PC-9 (cell line): ENCODE results near the gene CCDC134. TPM values are rescaled to one million over a fixed set of nuclear protein-coding genes. Genes with fewer than 3 reads are reported as not detected.

Source experiments
- BruUV-seq: library from RNA; stranded (reverse); fragments of 400-500 nt; replicated peaks from 2 replicates; lab custom pipeline; 2021; lab: Mats Ljungman, UMichigan
- CTCF ChIA-PET: fragments of 300-600 bp; sonication (Branson Sonifier 250); formaldehyde crosslinking; loops from one replicate; lab custom pipeline; 2022; ENCODE audit warnings: antibody characterized with exemption; lab: Charles Lee
- POLR2A ChIA-PET: fragments of 300-600 bp; sonication (Branson Sonifier 250); formaldehyde crosslinking; loops from one replicate; lab custom pipeline; 2022; ENCODE audit warnings: antibody characterized with exemption; ENCODE audit not compliant: unreplicated experiment; lab: Charles Lee
- DNase-seq, 2 experiments: peaks; one replicate each; pipeline versions ENCODE4 v3.0.0 to v3.0.0-alpha.2; 2015 to 2022; ENCODE audit warnings: mixed read lengths in 1 of 2
- H2AFZ ChIP-seq: fragments of 200-600 bp; sonication (generic); 2 replicates; pipeline ENCODE4 v1.8.1; 2017; ENCODE audit warnings: antibody characterized with exemption
- H3F3A ChIP-seq: fragments of 200-600 bp; sonication (generic); 2 replicates; pipeline ENCODE4 v1.8.1; 2017; ENCODE audit warnings: antibody characterized with exemption, mild to moderate bottlenecking, low read depth; ENCODE audit not compliant: insufficient read depth
- H3K27ac ChIP-seq: fragments of 200-600 bp; sonication (generic); 2 replicates; pipeline ENCODE4 v1.6.1; 2016; ENCODE audit warnings: mixed run types
- H3K27me3 ChIP-seq: fragments of 200-600 bp; sonication (generic); 2 replicates; pipeline ENCODE4 v1.6.1; 2016; ENCODE audit warnings: low read depth, mixed run types; ENCODE audit not compliant: insufficient read depth
- H3K36me3 ChIP-seq: fragments of 200-600 bp; sonication (generic); 2 replicates; pipeline ENCODE4 v1.6.1; 2016; ENCODE audit warnings: low read depth, mixed run types
- H3K4me1 ChIP-seq: fragments of 200-600 bp; sonication (generic); replicated peaks from 2 replicates; pipeline ENCODE4 v1.6.1; 2016; ENCODE audit warnings: mixed run types; ENCODE audit not compliant: insufficient read depth
- H3K4me2 ChIP-seq: fragments of 200-600 bp; sonication (generic); 2 replicates; pipeline ENCODE4 v1.6.1; 2017; ENCODE audit warnings: mixed run types
- H3K4me3 ChIP-seq: fragments of 200-600 bp; sonication (generic); 2 replicates; pipeline ENCODE4 v1.6.1; 2016; ENCODE audit warnings: mixed run types
- H3K79me2 ChIP-seq: fragments of 200-600 bp; sonication (generic); 2 replicates; pipeline ENCODE4 v1.6.1; 2017; ENCODE audit warnings: low read depth, mixed run types
- H3K9me2 ChIP-seq: fragments of 200-600 bp; sonication (generic); 2 replicates; pipeline ENCODE4 v1.8.1; 2017; ENCODE audit warnings: mild to moderate bottlenecking; ENCODE audit not compliant: insufficient read depth
- H3K9me3 ChIP-seq: fragments of 200-600 bp; sonication (generic); 2 replicates; pipeline ENCODE4 v1.8.1; 2016; ENCODE audit warnings: low read depth; ENCODE audit not compliant: insufficient read depth
- H4K20me1 ChIP-seq: fragments of 200-600 bp; sonication (generic); 2 replicates; pipeline ENCODE4 v1.8.1; 2017; ENCODE audit not compliant: insufficient read depth
- CTCF ChIP-seq: fragments of 200-600 bp; sonication (generic); conservative IDR thresholded peaks from 2 replicates; pipeline ENCODE4 v1.6.1; 2017; ENCODE audit warnings: mixed run types, antibody characterized with exemption, mild to moderate bottlenecking, moderate library complexity
- EZH2 ChIP-seq: fragments of 200-600 bp; sonication (generic); IDR thresholded peaks from 2 replicates; pipeline ENCODE4 v1.8.0; 2017; ENCODE audit warnings: antibody characterized with exemption, low read depth
- intact Hi-C: fragments of 100-400 bp; cut with micrococcal nuclease; formaldehyde crosslinking; loops from one replicate; pipeline ENCODE4 v1.10.0; 2022; ENCODE audit not compliant: unreplicated experiment
- total RNA-seq: library from RNA; stranded (reverse); gene quantifications from 2 replicates; pipeline ENCODE4 v1.2.3, GENCODE V29; 2021

The CCDC134 gene
- total RNA-seq, 1 experiment from 2014 or later = 29.0 TPM

- Histone ChIP-seq H3K4me2 (no peak overlapping the region), H3K27me3 (no peaks in the 10 kb centered on the region), H3K4me1 (peaks cover 14% of the 10 kb centered on the region), H3K9me3 (no peaks in the 10 kb centered on the region), H3K36me3 (peaks cover 4% of the 10 kb centered on the region; the same call in 1 of the 2 replicates), H2AFZ (no peak overlapping the region), H3F3A (peaks cover 7% of the 10 kb centered on the region; the same call in 1 of the 2 replicates), H3K9me2 (no peaks in the 10 kb centered on the region), H3K79me2 (peaks cover 66% of the 10 kb centered on the region), H4K20me1 (no peaks in the 10 kb centered on the region), H3K27ac (no peak overlapping the region), H3K4me3 (no peak overlapping the region)
- no TSS peak for BruUV-seq
- TF ChIP-seq CTCF (no peak), EZH2 (no peak)
- DNase-seq = no peak
- intact Hi-C loops = no loop called here
- POLR2A ChIA-PET = no interaction called here
- CTCF ChIA-PET = no interaction called here
Measured at GRCh38 chr22:41805639-41806038, 5.2 kb downstream of the CCDC134 start.

GRCh38 chr22:41808400-41808799 is 7.9 kb downstream of the CCDC134 start:
- Histone ChIP-seq H3K79me2 (peaks cover 42% of the 10 kb centered on the region), H2AFZ (no peak overlapping the region), H3K27ac (no peak overlapping the region), H3F3A (no peaks in the 10 kb centered on the region), H3K4me1 (no peaks in the 10 kb centered on the region; the same call in 1 of the 2 replicates), H3K4me3 (no peak overlapping the region), H3K27me3 (no peaks in the 10 kb centered on the region), H3K9me2 (no peaks in the 10 kb centered on the region), H3K36me3 (peaks cover 4% of the 10 kb centered on the region; the same call in 1 of the 2 replicates), H3K9me3 (no peaks in the 10 kb centered on the region), H3K4me2 (no peak overlapping the region), H4K20me1 (no peaks in the 10 kb centered on the region)
- ChIA-PET POLR2A (no interaction called here), CTCF (interaction anchor here (0.5 kb wide), 1 partner anchor 940 kb away, joined by 3 read pairs; no protein-coding TSS in a partner anchor)
- DNase-seq = no peak
- TF ChIP-seq EZH2 (no peak), CTCF (no peak)
- BruUV-seq = no TSS peak
- intact Hi-C loops = no loop called here

GRCh38 chr22:41810022-41810421 is 9.5 kb downstream of the CCDC134 start:
- intact Hi-C loops = no loop called here
- Histone ChIP-seq H3K9me3 (no peaks in the 10 kb centered on the region), H3K27ac (no peak overlapping the region), H3K4me2 (no peak overlapping the region), H3F3A (no peaks in the 10 kb centered on the region), H3K9me2 (no peaks in the 10 kb centered on the region), H4K20me1 (no peaks in the 10 kb centered on the region), H3K36me3 (peaks cover 7% of the 10 kb centered on the region; the same call in 1 of the 2 replicates), H3K27me3 (no peaks in the 10 kb centered on the region), H3K4me3 (no peak overlapping the region), H2AFZ (no peak overlapping the region), H3K79me2 (peaks cover 25% of the 10 kb centered on the region), H3K4me1 (no peaks in the 10 kb centered on the region; the same call in 1 of the 2 replicates)
- no TSS peak for BruUV-seq
- POLR2A ChIA-PET = no interaction called here
- DNase-seq = no peak
- CTCF ChIA-PET = interaction anchor here (1.3 kb wide), 1 partner anchor 63 kb away, joined by 11 read pairs; no protein-coding TSS in a partner anchor
- TF ChIP-seq CTCF (no peak), EZH2 (no peak)
